Activated CD4-positive, alpha-beta T cell treated with anti-CD3 and anti-CD28 coated beads for 24 hours (primary cell): ENCODE results near the gene EFCAB8.

ENCODE experiments used
- DNase-seq, 2 donors: peaks; one replicate each; pipeline ENCODE4 v3.0.0-alpha.2; 2020; ENCODE audit warnings: low read depth in 2 of 2

The EFCAB8 gene

GRCh38 chr20:32985596-32985995 lies 126.9 kb downstream of the EFCAB8 start:
- no peak for DNase-seq

DNA sequence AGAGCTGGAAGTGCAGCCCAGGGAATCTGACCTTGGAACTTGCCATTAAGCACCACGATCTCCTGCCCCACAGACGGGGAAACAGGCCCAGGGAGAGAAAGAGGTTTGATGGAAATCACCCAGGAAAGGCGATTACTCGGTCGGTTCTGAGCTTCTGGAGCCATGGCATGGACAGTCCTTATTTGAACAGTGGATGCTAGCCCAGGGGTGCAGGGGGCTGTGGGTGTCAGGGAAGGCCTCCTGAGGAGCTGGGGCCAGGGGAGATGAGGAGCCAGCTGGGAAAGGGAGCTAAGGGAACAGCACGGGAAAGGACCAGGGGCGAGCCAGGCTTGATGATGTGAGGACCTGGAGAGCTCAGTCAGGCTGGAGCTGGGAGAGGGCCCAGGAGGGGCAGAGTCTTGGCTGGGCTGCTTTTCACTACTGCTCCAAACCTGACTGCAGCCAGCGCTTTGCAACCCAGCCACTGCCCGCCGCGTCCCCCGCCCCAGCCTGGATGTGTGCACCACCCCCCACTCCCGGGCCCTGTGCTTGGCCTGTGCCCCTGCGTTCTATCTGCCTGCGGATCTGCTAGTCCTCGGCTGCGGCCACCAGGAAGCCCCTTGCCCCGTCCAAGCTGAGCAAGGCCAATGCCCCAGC lies 127.7 kb downstream of the EFCAB8 start:
- no peak for DNase-seq

- no peak for DNase-seq
These were observed 128.5 kb downstream of the EFCAB8 start for GRCh38 chr20:32987044-32987825.

DNA sequence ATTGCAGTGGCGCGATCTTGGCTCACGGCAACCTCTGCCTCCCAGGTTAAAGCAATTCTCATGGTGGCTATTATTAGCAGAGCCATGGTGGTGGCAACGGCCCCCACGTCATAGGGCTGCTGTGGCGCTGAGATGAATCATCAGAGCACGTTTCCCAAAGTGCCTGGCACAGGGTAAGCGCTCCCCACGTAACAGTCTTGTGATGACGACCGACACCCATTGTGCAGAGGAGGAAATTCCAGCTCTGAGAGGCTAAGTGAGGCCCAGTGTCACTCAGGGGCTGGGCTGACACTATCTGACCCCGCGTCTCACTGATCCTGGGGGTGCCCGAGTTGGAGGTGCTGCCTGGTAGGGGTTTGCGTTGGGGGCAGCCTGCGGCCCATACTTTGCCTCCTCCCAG lies 129.3 kb downstream of the EFCAB8 start:
- no peak for DNase-seq

GRCh38 chr20:32989507-32990283 lies 131.0 kb downstream of the EFCAB8 start:
- no peak for DNase-seq

- no peak for DNase-seq
These were observed 131.7 kb downstream of the EFCAB8 start for GRCh38 chr20:32990426-32990825.

DNA sequence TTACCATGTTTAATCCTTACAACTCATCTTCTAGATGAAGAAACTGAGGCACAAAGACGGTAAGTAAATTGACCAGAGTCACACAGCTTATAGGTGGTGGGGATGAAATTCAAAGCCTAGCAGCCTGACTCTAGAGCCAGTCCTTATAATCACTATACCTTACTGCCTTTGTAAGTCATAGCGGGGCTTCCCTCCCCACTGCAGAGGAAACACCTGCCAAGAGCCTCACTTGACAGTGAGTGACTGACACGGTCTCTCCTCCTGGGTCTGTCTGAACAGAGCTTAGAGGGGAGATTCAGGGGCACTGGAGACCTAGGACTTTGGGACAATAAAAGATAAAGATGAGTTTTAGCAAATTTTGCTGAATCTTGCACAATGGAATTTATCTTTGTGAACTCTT lies 132.7 kb downstream of the EFCAB8 start:
- no peak for DNase-seq

GRCh38 chr20:32991792-32992641 lies 133.3 kb downstream of the EFCAB8 start:
- DNase-seq, result no peak

- no peak for DNase-seq
These were observed 134.8 kb downstream of the EFCAB8 start for GRCh38 chr20:32993496-32994050.

DNA sequence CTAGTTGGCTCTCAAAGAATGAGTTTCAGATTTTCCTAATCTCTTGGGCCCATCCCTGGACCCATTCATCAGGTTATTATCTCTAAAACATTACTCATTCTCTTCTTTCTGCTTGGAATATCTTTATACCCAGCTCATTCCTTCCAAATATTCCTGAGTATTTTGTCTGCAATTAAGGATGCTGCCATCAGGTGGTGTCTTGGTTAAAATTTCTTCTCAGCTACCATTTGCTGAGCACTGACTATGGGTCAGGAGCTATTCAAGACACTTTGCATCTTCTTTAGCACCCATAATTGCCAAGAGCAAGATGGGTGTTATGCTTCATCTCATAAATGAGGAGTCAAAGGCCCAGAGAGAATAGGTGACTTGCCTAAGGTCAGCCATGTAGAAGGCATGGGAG lies 137.1 kb downstream of the EFCAB8 start:
- no peak for DNase-seq

GRCh38 chr20:32997431-32997830 lies 138.7 kb downstream of the EFCAB8 start:
- DNase-seq, result no peak

- no peak for DNase-seq
These were observed 141.0 kb downstream of the EFCAB8 start for GRCh38 chr20:32999603-33000250.

GRCh38 chr20:33000802-33001466 lies 142.2 kb downstream of the EFCAB8 start:
- DNase-seq, result no peak

GRCh38 chr20:33002087-33002808 lies 143.5 kb downstream of the EFCAB8 start:
- no peak for DNase-seq

DNA sequence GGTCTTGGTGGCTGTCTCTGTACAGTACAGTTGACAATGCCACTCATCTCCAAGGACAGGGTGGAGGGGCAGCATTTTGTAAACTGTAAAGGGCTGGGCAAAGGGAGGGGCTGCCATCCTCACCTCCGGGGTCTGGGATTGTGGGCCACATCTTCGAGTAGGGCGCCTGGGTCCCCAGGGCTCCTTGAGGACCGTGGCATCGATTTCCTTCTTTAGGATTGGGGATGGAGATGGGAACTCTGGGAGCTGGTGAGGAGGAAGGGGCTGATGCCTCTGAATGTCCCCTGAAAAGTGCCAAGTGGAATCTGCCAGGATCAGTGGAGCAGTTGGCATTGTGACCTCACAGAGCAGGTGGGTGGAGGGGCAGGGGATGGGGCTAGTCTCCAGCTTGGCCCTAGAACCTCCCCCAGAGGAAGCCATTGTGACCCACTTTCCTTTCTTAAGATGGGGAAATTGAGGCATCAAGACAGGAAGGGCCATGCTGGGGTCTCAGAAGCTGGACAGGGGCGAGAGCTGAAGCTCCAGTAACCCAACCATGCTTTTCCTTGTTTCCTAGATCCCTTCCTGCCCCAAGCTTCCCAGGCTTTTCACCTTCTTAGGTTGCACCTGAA lies 145.5 kb downstream of the EFCAB8 start, which contains the start of gene SUN5:
Gene SUN5 (minus strand): TSS at position 293 of the 611 bp plus-strand sequence. CDS start 93 bp downstream, at position 200.
- no peak for DNase-seq

DNA sequence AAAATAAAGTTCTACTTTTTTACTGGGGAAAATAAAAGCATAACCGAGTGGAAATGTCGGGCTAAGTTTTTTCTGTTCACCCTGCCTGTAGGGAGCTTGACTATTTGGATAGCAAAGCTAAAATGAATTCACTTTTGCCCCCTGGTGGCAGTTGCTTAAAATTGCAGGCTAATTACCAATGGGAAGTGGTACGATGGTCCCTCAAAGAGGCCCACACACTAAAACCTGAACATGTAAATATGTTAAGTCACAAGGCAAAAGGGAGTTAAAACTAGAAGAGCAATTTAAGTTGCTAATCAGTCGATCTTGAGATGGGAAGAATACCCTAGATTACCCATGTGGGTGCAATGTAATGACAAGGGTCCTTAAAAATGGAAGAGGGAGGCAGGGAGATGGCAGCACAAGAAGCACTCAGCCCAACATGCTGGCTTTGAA lies 146.4 kb downstream of the EFCAB8 start:
- peak in 1 of 2 donors; percentile 22 for DNase-seq

DNA sequence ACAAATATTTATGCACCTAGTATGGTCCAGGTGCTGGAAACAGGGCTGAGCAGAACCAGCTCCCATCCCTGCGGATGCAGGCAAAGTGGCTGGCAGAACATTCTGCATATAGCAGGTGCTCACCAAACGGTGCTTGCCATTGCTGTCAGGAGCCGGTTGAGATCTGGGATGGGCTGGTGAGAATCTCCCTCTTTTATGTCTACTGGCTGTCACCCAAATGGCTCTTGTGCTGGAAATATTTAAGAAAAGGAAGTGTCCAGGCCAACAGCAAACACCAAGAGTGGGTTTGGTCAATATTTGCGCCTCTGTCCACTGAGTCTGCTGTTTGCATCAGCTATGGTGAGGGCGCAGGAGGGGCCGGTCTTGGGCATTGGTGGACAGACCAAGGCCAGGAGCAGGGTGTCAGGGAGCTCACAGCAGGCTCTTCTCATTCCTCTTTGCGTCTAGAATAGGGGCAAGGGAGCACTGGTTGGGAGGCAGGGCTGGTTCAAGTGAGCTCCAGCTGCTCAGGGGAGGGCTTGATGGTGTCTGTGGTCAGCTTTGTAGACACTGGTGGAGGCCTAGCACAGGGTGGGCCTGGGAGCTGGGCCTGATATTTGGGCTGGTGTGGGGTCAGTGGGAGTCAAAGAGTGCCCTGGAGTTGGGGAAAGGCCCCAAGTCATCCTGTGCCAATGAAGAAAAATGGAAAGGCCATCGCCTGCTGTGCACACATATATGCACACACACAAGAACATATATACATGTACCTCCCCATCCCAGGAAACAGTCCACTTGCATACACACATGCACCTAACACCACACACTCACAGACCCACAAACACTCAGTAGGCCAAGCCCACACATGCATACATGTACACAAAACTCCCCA lies 147.4 kb downstream of the EFCAB8 start:
- no peak for DNase-seq

- no peak for DNase-seq
These were observed 148.2 kb downstream of the EFCAB8 start for GRCh38 chr20:33006776-33007375.
